Activated naive CD4-positive, alpha-beta T cell treated with anti-CD3 and anti-CD28 coated beads, Interleukin-2, amount 10 ng/mL, durations not matched to agents 7 days and 5 days (primary cell): ENCODE measurements around the gene CDC16.
"Not testable (repeated sequence)": the region's sequence is repeated elsewhere in the genome, so short reads cannot be mapped to it uniquely, and the experiment has no call there.

Experiments used
- CTCF ChIA-PET: fragments of 350-600 bp; sonication (Branson Sonifier 250); formaldehyde crosslinking; loops from one replicate; lab custom pipeline; 2021; ENCODE audit warnings: antibody characterized with exemption; lab: Charles Lee
- DNase-seq: peaks from one replicate; pipeline ENCODE4 v3.0.0-alpha.2; 2020
- H3K27ac Mint-ChIP-seq: one replicate; pipeline ENCODE4 v1.8.0; 2021; ENCODE audit warnings: mild to moderate bottlenecking, moderate library complexity, mixed read lengths
- H3K27me3 Mint-ChIP-seq: one replicate; pipeline ENCODE4 v1.8.0; 2021; ENCODE audit warnings: mild to moderate bottlenecking, mixed read lengths
- H3K36me3 Mint-ChIP-seq: one replicate; pipeline ENCODE4 v1.8.0; 2021; ENCODE audit warnings: mixed read lengths
- H3K4me1 Mint-ChIP-seq: one replicate; pipeline ENCODE4 v1.8.0; 2021; ENCODE audit warnings: mixed read lengths
- H3K4me3 Mint-ChIP-seq: one replicate; pipeline ENCODE4 v1.8.0; 2021; ENCODE audit warnings: mild to moderate bottlenecking, moderate library complexity, mixed read lengths
- H3K9me3 Mint-ChIP-seq: one replicate; pipeline ENCODE4 v1.8.0; 2021; ENCODE audit warnings: mixed read lengths

The CDC16 gene

GRCh38 chr13:114260814-114261213 is 26.1 kb downstream of the CDC16 start:
- no peak for DNase-seq
- H3K36me3 Mint-ChIP-seq: peaks cover 71% of the 10 kb centered on the region
- H3K27me3 Mint-ChIP-seq: no peaks in the 10 kb centered on the region
- H3K4me1 Mint-ChIP-seq: peaks cover 43% of the 10 kb centered on the region
- no peak overlapping the region for H3K27ac Mint-ChIP-seq
- H3K4me3 Mint-ChIP-seq: no peak overlapping the region
- H3K9me3 Mint-ChIP-seq: no peaks in the 10 kb centered on the region
- CTCF ChIA-PET: no interaction called here

DNA sequence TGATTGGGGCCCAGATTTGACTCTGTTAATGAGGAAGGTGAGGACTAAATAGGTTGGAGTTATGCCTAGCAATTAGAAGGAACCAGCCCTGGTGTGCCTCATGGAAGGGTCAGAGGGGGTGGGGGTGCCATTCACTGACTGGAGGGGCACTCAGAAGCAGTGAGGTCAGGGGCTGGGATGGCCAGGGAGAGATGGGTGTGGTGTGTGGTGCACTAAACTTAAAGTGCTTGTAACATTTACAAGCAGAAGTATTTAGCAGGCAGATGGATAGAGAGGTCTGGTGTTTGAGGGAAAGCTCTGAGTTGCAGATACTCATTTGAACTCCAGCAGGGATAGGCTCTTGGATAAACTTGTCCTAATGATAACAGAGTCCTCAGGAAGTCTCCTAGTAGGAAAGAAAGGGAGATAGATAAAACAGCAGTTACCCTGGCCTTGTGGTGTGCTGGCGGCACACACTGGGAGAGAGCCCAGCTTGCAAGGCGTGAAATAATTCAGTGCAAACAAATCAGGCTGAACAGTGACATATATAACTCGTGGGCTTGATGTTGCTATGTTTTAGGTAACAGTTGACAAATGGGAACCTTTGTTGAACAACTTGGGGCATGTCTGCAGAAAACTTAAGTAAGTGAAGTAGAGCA is 26.8 kb downstream of the CDC16 start:
- Mint-ChIP-seq H3K9me3 (no peaks in the 10 kb centered on the region), H3K36me3 (peaks cover 71% of the 10 kb centered on the region), H3K4me1 (peaks cover 48% of the 10 kb centered on the region), H3K27me3 (no peaks in the 10 kb centered on the region), H3K27ac (no peak overlapping the region), H3K4me3 (no peak overlapping the region)
- CTCF ChIA-PET: no interaction called here
- no peak for DNase-seq

- H3K27ac Mint-ChIP-seq: peak overlapping the region; percentile 78
- peaks cover 59% of the 10 kb centered on the region for H3K4me1 Mint-ChIP-seq
- CTCF ChIA-PET: no interaction called here
- no peaks in the 10 kb centered on the region for H3K27me3 Mint-ChIP-seq
- no peak overlapping the region for H3K4me3 Mint-ChIP-seq
- peaks cover 75% of the 10 kb centered on the region for H3K36me3 Mint-ChIP-seq
- DNase-seq: peak; percentile 36
- H3K9me3 Mint-ChIP-seq: peaks cover 5% of the 10 kb centered on the region
Observed at GRCh38 chr13:114263578-114263977, 28.9 kb downstream of the CDC16 start.

DNA sequence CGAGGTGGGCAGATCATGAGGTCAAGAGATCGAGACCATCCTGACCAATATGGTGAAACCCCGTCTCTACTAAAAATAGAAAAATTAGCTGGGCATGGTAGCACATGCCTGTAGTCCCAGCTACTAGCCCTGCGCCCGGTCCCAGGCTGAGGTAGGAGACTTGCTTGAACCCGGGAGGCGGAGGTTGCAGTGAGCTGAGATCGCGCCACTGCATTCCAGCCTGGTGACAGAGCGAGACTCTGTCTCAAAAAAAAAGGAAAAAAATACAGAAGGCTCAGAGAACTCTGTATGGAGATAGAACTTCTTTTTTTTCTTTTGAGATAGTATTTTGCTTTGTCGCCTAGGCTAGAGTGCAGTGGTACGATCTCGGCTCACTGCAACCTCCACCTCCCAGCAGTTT is 29.6 kb downstream of the CDC16 start:
- H3K27ac Mint-ChIP-seq, H3K4me3 Mint-ChIP-seq, CTCF ChIA-PET, H3K9me3 Mint-ChIP-seq, DNase-seq, H3K27me3 Mint-ChIP-seq: not testable (repeated sequence)
- Mint-ChIP-seq H3K36me3 (peaks cover 77% of the 10 kb centered on the region), H3K4me1 (peaks cover 67% of the 10 kb centered on the region)

GRCh38 chr13:114264886-114265611 is 30.4 kb downstream of the CDC16 start:
- Mint-ChIP-seq H3K36me3 (peaks cover 72% of the 10 kb centered on the region), H3K4me1 (peaks cover 66% of the 10 kb centered on the region), H3K9me3 (peaks cover 5% of the 10 kb centered on the region), H3K4me3 (no peak overlapping the region), H3K27ac (peak overlapping the region; percentile 35), H3K27me3 (no peaks in the 10 kb centered on the region)
- CTCF ChIA-PET: no interaction called here
- no peak for DNase-seq

- CTCF ChIA-PET: no interaction called here
- peak overlapping the region; percentile 62 for H3K27ac Mint-ChIP-seq
- DNase-seq: no peak
- H3K4me1 Mint-ChIP-seq: peaks cover 60% of the 10 kb centered on the region
- peaks cover 70% of the 10 kb centered on the region for H3K36me3 Mint-ChIP-seq
- H3K4me3 Mint-ChIP-seq: no peak overlapping the region
- H3K27me3 Mint-ChIP-seq: no peaks in the 10 kb centered on the region
- peaks cover 5% of the 10 kb centered on the region for H3K9me3 Mint-ChIP-seq
Observed at GRCh38 chr13:114266241-114266640, 31.5 kb downstream of the CDC16 start.

DNA sequence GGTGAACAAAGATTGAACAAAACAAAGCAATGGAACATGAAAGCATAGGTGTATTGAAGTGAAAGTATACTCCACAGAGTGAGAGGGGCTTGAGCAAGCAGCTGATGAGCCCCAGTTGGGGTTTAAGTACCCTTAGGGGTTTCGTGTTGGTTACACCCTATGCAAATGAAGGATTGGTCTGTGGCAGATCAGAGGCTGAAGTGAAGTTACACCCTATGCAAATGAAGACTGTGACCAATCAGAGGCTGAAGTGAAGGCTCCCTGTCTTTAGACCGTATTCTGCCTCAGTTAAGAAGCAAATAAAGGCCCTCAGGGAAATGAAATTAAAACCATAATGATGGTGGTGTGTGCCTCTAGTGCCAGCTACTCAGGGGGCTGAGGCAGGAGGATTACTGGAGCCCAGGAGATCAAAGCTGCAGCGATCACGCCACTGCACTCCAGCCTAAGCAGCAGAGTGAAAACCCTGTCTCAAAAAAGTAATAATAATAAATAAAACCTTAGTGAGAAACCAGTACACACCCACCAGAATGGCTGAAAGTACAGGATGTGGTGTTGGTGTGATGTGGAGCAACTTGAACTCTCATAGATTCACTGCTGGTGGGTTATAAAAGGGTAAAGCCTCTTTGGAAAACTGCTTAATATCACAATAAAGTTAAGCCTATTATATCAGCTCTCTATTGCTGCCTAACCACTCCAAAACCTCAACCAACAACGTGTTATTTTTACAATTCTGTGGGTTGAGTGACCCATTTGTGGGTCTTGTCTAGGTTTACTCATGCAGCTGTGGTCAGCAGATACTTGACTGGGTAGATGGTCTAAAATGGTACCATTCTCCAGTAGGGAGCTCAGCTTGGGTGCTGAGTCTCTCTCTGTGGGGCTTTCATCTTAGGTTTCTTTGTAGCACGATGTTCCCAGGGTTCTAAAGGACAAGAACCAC is 33.9 kb downstream of the CDC16 start:
- Mint-ChIP-seq H3K9me3 (peaks cover 5% of the 10 kb centered on the region), H3K4me3 (no peak overlapping the region), H3K36me3 (peaks cover 68% of the 10 kb centered on the region), H3K27ac (peak overlapping the region; percentile 64), H3K4me1 (peaks cover 38% of the 10 kb centered on the region), H3K27me3 (no peaks in the 10 kb centered on the region)
- CTCF ChIA-PET: interaction anchor here (1.4 kb wide), 1 partner anchor 73 kb away, joined by 3 read pairs; no protein-coding TSS in a partner anchor
- DNase-seq: no peak

DNA sequence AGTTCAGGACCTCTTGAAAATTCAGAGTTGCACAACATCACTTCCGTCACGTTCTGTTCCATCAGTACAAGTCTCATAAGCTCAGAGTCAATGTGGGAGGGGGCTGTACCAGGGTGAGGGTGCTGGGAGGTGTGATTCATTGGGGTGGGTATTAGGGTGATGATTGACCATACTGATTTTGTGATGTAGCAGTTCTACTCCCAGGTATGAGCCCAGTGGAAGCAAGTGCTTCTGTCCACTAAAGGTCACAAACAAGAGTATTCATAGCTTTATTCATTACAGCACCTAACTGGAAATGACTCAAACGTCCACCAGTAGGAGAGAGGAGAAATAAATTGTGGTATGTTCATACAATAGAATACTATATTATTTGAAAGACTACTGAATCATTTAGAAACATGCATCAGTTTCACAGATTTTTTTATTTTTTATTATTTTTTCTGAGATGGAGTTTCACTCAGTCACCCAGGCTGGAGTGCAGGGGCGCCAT is 34.6 kb downstream of the CDC16 start:
- no peak for DNase-seq
- CTCF ChIA-PET: interaction anchor here (1.4 kb wide), 1 partner anchor 72 kb away, joined by 3 read pairs; no protein-coding TSS in a partner anchor
- H3K4me1 Mint-ChIP-seq: peaks cover 35% of the 10 kb centered on the region
- peaks cover 68% of the 10 kb centered on the region for H3K36me3 Mint-ChIP-seq
- no peak overlapping the region for H3K4me3 Mint-ChIP-seq
- H3K27me3 Mint-ChIP-seq: no peaks in the 10 kb centered on the region
- peaks cover 5% of the 10 kb centered on the region for H3K9me3 Mint-ChIP-seq
- peak overlapping the region; percentile 7 for H3K27ac Mint-ChIP-seq

- Mint-ChIP-seq H3K4me3 (no peak overlapping the region), H3K36me3 (peaks cover 61% of the 10 kb centered on the region), H3K27me3 (no peaks in the 10 kb centered on the region), H3K9me3 (peaks cover 4% of the 10 kb centered on the region), H3K27ac (no peak overlapping the region), H3K4me1 (peaks cover 16% of the 10 kb centered on the region)
- CTCF ChIA-PET: no interaction called here
- no peak for DNase-seq
Observed at GRCh38 chr13:114272977-114273376, 38.3 kb downstream of the CDC16 start.

DNA sequence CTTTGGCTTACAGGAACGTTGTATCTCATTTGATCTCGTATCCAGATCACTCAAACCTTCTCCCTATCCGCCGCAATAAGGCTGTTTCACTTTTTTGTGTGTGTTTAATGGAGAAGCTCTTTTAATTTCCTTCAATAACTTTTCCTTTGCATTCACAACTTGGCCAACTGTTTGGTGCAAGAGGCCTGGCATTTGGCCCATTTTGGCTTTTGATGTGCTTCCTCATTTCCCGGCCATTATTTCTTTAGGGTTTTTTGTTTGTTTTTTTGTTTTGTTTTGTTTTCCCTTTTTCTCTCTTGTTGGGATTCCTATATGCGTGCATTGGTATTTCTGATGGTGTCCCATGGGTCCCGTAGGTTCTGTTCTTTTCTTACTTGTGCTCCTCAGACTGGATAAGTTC is 40.6 kb downstream of the CDC16 start:
- no peak for DNase-seq
- no peaks in the 10 kb centered on the region for H3K9me3 Mint-ChIP-seq
- no peak overlapping the region for H3K27ac Mint-ChIP-seq
- peaks cover 17% of the 10 kb centered on the region for H3K4me1 Mint-ChIP-seq
- peaks cover 55% of the 10 kb centered on the region for H3K36me3 Mint-ChIP-seq
- CTCF ChIA-PET: no interaction called here
- no peaks in the 10 kb centered on the region for H3K27me3 Mint-ChIP-seq
- no peak overlapping the region for H3K4me3 Mint-ChIP-seq

DNA sequence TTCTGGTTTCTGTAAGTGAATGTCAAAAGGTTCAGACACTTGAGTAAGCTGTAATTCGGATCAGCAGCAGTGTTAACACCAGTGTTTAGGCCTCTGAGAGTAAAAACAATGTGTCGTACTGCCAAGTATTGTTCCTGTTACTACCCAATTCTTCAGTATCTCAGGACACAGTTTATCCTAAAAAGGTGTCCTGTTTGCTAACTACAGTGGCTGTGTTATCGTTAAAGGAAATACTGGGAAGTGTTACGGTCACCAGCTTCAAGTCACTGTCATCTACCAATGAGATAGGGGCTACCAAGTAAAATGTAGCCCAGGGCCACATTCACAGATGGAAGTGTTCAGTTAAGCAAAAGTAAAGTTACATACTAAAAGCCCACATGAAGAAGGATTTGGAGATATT is 44.4 kb downstream of the CDC16 start:
- CTCF ChIA-PET: no interaction called here
- no peaks in the 10 kb centered on the region for H3K9me3 Mint-ChIP-seq
- DNase-seq: no peak
- H3K27me3 Mint-ChIP-seq: no peaks in the 10 kb centered on the region
- peak overlapping the region; percentile 99 for H3K27ac Mint-ChIP-seq
- peaks cover 45% of the 10 kb centered on the region for H3K36me3 Mint-ChIP-seq
- peaks cover 35% of the 10 kb centered on the region for H3K4me1 Mint-ChIP-seq
- H3K4me3 Mint-ChIP-seq: no peak overlapping the region

GRCh38 chr13:114279758-114280355 is 45.2 kb downstream of the CDC16 start:
- no peak for DNase-seq
- Mint-ChIP-seq H3K36me3 (peaks cover 45% of the 10 kb centered on the region), H3K27ac (peak overlapping the region; percentile 99), H3K4me3 (peak overlapping the region; percentile 82), H3K4me1 (peaks cover 39% of the 10 kb centered on the region), H3K9me3 (no peaks in the 10 kb centered on the region), H3K27me3 (no peaks in the 10 kb centered on the region)
- CTCF ChIA-PET: interaction anchor here (1.0 kb wide), 1 partner anchor 61 kb away, joined by 4 read pairs; no protein-coding TSS in a partner anchor

GRCh38 chr13:114281351-114282040 is 46.8 kb downstream of the CDC16 start, which contains the start of gene UPF3A:
UPF3A (plus strand) TSS chr13:114281601; CDS start chr13:114281640, 39 bp downstream.
- Mint-ChIP-seq H3K4me1 (peaks cover 48% of the 10 kb centered on the region), H3K4me3 (peak within 1 kb of the TSS; percentile 82), H3K27me3 (no peaks in the 10 kb centered on the region), H3K36me3 (peaks cover 47% of the 10 kb centered on the region), H3K27ac (peak within 1 kb of the TSS; percentile 99), H3K9me3 (no peaks in the 10 kb centered on the region)
- peak; percentile 91 for DNase-seq
- CTCF ChIA-PET: no interaction called here
